Measurements from ENCODE around the gene PDE6C. TPM values are rescaled to one million over a fixed set of nuclear protein-coding genes. Genes with fewer than 3 reads are reported as not detected.

Gene PDE6C
- total and polyA plus RNA-seq, 2 of the 8 experiments (the other 6 are each of a cell fraction or from before 2014, with no cell fraction given): not detected

- no peak overlapping the region for H4K8ac ChIP-seq (ENCODE audit: extremely low read depth, insufficient read depth, low read length)
- H3K23ac ChIP-seq (ENCODE audit: insufficient read length): no peak overlapping the region
- no peak overlapping the region for H4K91ac ChIP-seq (replicated peaks; ENCODE audit: insufficient read length, low read length)
- H3K79me1 ChIP-seq (ENCODE audit: low read depth, low read length): no peaks in the 10 kb centered on the region; the same call in 1 of the 2 replicates
- ChIA-PET POLR2A (ENCODE audit: partially characterized antibody) (no interaction called here), CTCF (ENCODE audit: partially characterized antibody) (interaction anchor here (0.5 to 1.7 kb wide), 18 partner anchors 9 to 1332 kb away, joined by 3 to 7 read pairs (median 3); no protein-coding TSS in a partner anchor)
- no peak overlapping the region for H3K18ac ChIP-seq (ENCODE audit: extremely low read depth, low read length)
- no peak overlapping the region for H4K5ac ChIP-seq (ENCODE audit: insufficient read length, low read depth, low read length)
- no peaks in the 10 kb centered on the region for H3K9me3 ChIP-seq (ENCODE audit: insufficient read depth in 2 of 2, low read depth in 1 of 2, low read length in 1 of 2)
- H2BK5ac ChIP-seq (ENCODE audit: low read depth, low read length): no peak overlapping the region
- 50% methylated on average over 4 of the region's 4 CpGs; no CpG with 5 or more reads in 1 of the 2 experiments for WGBS, 2 experiments (ENCODE audit: extremely low coverage in 1 of 2, insufficient coverage in 1 of 2, insufficient read length in 1 of 2, insufficient replicate concordance in 2 of 2, low coverage in 1 of 2, low lambda C conversion rate in 2 of 2, missing lambda C conversion rate in 1 of 2)
- H3K36me3 ChIP-seq (ENCODE audit: control insufficient read depth in 2 of 4, insufficient read depth in 4 of 4, low read length in 3 of 4): no peaks in the 10 kb centered on the region
- no peak overlapping the region for H2BK120ac ChIP-seq (replicated peaks; ENCODE audit: low read depth, low read length)
- H2BK20ac ChIP-seq (ENCODE audit: low read length): no peak overlapping the region
- H2BK15ac ChIP-seq (ENCODE audit: low read length): no peak overlapping the region
- no peak overlapping the region for H3K4ac ChIP-seq (replicated peaks; ENCODE audit: insufficient read length, low read depth, low read length)
- no peak overlapping the region for H3K9ac ChIP-seq (replicated peaks in 1 of 4; ENCODE audit: extremely low read depth in 1 of 4, low read depth in 3 of 4, low read length in 3 of 4)
- no peak overlapping the region for H3K4me3 ChIP-seq (ENCODE audit: extremely low read depth in 1 of 4, insufficient read depth in 2 of 4, low read depth in 3 of 4, low read length in 4 of 4)
- H3K14ac ChIP-seq (ENCODE audit: insufficient read length): no peak overlapping the region
- H2BK12ac ChIP-seq (ENCODE audit: low read depth, low read length): no peak overlapping the region
- peaks cover 17 to 24% (median 21%) of the 10 kb centered on the region in 4 experiments for H3K27me3 ChIP-seq (replicated peaks in 1 of 4; ENCODE audit: control insufficient read depth in 3 of 4, extremely low read depth in 1 of 4, insufficient read depth in 3 of 4, low read length in 3 of 4)
- H2AK5ac ChIP-seq (ENCODE audit: low read depth, low read length): no peak overlapping the region
- no peaks in the 10 kb centered on the region for H3K79me2 ChIP-seq (ENCODE audit: control insufficient read depth in 1 of 2, insufficient read depth in 2 of 2, low read length in 2 of 2)
- H3K23me2 ChIP-seq (ENCODE audit: low read depth, low read length): peaks cover 7% of the 10 kb centered on the region; the same call in 1 of the 2 replicates
- FAIRE-seq (peak; percentile 84), DNase-seq (ENCODE audit: low read depth in 1 of 2, low spot score in 2 of 2) (peak in 1 of 2 experiments; percentile 69)
- H4K20me1 ChIP-seq (replicated peaks in 1 of 2; ENCODE audit: control insufficient read depth in 1 of 2, insufficient read depth in 2 of 2, low read length in 2 of 2): no peaks in the 10 kb centered on the region
- H3K27ac ChIP-seq (ENCODE audit: low read depth, low read length): no peak overlapping the region
- H3K4me2 ChIP-seq (ENCODE audit: insufficient read depth in 1 of 2, low read depth in 2 of 2, low read length in 2 of 2): no peak overlapping the region
- peaks cover under 1 to 6% (median 3%) of the 10 kb centered on the region in 4 experiments; a peak in 5 of 7 replicates for H3K4me1 ChIP-seq (replicated peaks in 1 of 4; ENCODE audit: control insufficient read depth in 3 of 4, insufficient read depth in 4 of 4, low read length in 3 of 4)
- no peak overlapping the region for H3K56ac ChIP-seq (replicated peaks; ENCODE audit: insufficient read length, low read depth, low read length)
- no peak overlapping the region for H2AFZ ChIP-seq (ENCODE audit: low read length)
- TF ChIP-seq RAD21 (IDR thresholded peaks at IDR 0.05 in 1 of 2, conservative IDR thresholded peaks at IDR 0.05 in 1 of 2; ENCODE audit: low read depth in 2 of 2, low read length in 2 of 2) (peak; percentile 30 to 45), CEBPB (IDR thresholded peaks at IDR 0.05; ENCODE audit: low read depth, low read length) (no peak), E2F6 (IDR thresholded peaks at IDR 0.05) (no peak), SIRT6 (IDR thresholded peaks at IDR 0.05; ENCODE audit: low read length) (no peak), CTBP2 (IDR thresholded peaks at IDR 0.05; ENCODE audit: borderline replicate concordance, insufficient read depth, insufficient read length, low read length) (no peak), USF2 (IDR thresholded peaks at IDR 0.05; ENCODE audit: low read length) (no peak), CTCF (IDR thresholded peaks at IDR 0.05; ENCODE audit: control extremely low read depth in 1 of 3, insufficient read depth in 1 of 3, low read depth in 1 of 3, low read length in 3 of 3) (peak; percentile 52 to 76 (median 63)), POLR2A (IDR thresholded peaks at IDR 0.05; ENCODE audit: control extremely low read depth in 1 of 2, low read depth in 2 of 2, low read length in 2 of 2) (no peak), BCL11A (IDR thresholded peaks at IDR 0.05; ENCODE audit: low read depth in 2 of 2, low read length in 2 of 2) (no peak)
These were observed 15.8 kb upstream of the PDE6C start for GRCh38 chr10:93596539-93596938.

Measured in H1 (cell line).